HG02763 (cell line): Measurements from ENCODE around the gene ABCC6.
"Not testable (repeated sequence)": the region's sequence is repeated elsewhere in the genome, so short reads cannot be mapped to it uniquely, and the experiment has no call there.

Experiments
- ATAC-seq: cut with Tn5 transposase; IDR thresholded peaks from one replicate; pipeline ENCODE4 v1.9.1; 2021; ENCODE audit warnings: mild to moderate bottlenecking, moderate library complexity; ENCODE audit not compliant: unreplicated experiment

ABCC6 gene

DNA sequence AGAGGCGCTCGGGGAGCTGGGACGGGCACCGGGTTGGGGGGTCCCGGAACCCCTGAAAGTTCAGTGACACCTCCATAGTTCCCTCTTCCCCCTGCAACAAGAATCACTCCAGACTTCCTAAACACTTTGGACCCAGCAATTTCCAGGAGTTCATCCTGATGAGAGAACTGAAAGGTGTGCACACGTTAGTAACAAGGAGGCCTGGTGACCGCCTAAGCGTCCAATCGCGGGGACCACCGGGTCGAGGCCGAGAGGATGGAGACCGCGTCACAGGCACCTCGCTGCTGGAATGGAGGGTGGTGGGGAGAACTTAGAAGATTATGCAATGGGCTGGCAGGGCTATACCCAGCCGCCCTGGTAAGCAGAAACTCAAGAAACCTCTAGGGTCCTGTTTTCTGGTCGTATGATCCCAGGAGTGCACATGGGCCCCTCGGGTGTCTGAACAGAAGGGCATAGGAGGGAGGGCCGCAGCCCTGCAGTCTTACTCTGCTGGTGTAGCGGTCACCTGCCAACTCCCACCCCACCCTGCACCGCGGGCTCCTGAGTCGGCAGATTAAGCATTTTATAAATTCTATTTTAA lies 458 bp upstream of the ABCC6 start:
- ATAC-seq = not testable (repeated sequence)

DNA sequence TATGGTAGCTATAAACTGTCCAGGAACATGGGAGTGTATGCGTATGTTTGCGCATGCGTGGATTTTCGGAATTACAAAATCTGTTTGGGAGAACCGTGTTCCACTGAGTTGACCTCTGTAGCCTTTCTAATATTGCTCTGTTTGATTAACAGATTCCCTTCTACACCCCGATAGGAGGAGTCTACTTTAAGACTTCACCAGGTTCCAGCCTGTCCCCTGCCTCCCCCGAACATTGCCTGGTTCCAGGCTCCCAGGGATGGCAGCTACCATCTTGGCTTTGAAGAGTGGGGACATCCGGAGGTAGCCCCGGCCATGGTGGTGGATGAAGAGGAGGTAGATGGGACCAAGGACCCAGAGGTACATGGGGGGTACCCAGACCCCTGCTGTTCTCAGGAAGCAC lies 1.9 kb downstream of the ABCC6 start:
- ATAC-seq = not testable (repeated sequence)

DNA sequence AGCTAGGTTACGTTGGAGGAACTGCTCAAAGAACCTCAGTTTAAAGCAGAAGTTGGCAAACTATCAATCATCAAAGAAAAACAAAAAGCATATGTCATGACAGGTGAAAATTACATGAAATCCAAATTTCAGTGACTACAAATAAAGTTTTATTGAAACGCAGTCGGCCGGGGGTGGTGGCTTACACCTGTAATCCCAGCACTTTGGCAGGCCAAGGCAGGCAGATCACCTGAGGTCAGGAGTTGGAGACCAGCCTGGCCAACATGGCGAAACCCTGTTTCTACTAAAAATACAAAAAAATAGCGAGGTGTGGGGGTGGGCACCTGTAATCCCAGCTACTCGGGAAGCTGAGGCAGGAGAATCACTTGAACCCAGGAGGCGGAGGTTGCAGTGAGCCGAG lies 2.8 kb downstream of the ABCC6 start:
- ATAC-seq = not testable (repeated sequence)

- not testable (repeated sequence) for ATAC-seq
These were observed 4.5 kb downstream of the ABCC6 start for GRCh38 chr16:16218787-16219186.

DNA sequence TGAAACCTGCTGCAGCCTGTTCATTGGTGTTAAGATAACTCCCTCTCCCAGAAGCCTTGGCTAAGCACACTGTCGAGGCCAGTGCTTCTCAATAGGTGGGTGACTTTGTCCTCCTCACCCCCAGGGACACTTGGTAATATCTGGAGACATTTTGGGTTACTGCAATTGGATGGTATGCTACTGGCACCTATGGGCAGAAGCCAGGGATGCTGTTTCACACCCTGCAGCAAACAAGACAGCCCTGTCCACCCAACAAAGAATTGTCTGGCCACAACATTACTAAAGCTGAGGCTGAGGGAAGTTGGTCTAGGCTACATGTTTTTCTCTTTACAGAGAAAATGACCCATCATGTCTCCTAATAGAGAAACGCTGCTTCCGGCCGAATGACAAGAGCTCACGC lies 4.9 kb downstream of the ABCC6 start:
- ATAC-seq = not testable (repeated sequence)

DNA sequence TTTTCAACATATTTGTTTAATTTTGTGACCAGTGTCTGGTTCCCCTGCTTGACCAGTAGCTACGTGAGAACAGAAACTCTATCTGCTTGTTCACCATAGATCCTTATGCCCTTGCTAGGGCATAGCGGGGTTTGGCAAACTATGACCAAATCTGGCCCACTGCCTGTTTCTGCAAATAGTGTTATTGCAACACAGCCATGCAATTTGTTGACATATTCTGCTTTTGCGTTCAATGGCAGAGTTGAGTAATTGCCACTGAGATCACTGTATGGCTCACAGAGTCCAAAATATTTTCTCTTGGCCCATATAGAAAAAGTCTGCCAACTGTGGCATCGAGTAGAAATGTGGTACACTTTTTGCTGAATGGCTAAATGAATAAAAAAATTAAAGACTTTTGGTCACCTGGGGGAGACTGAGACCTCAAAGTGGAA lies 9.4 kb downstream of the ABCC6 start:
- ATAC-seq = not testable (repeated sequence)

DNA sequence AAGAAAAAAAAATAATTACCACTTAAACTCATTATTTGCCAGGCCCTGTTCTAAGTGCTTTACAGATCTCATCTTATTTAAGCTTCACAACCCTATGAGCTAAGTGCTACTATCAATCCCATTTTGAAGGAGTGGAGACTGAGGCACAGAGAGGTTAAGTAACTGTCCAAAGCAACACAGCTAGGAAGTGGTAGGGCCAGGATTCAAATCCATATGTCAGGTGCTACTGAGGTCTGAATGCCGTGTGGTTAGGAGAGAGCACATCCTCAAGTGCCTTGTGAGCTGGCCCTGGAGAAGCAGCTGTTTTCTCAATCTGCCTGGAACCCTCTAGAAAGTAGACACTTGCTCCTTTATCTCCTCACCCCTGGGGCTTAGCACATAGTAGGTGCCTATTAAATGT lies 11.9 kb downstream of the ABCC6 start:
- ATAC-seq = not testable (repeated sequence)

DNA sequence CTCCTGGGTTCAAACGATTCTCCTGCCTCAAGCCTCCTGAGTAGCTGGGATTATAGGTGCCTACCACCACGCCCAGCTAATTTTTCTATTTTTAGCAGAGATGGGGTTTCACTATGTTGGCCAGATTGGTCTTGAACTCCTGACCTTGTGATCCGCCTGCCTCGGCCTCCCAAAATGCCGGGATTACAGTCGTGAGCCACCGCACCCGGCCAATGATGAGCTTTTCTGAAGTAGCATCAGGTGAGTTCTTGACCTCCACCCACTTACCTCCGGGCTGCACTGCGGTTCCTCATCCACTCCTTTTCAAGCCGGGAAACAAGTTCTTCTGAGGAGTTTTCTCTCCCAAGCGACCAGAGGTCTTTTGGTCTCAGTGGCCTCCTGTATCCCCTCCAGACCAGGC lies 14.8 kb downstream of the ABCC6 start:
- not testable (repeated sequence) for ATAC-seq

DNA sequence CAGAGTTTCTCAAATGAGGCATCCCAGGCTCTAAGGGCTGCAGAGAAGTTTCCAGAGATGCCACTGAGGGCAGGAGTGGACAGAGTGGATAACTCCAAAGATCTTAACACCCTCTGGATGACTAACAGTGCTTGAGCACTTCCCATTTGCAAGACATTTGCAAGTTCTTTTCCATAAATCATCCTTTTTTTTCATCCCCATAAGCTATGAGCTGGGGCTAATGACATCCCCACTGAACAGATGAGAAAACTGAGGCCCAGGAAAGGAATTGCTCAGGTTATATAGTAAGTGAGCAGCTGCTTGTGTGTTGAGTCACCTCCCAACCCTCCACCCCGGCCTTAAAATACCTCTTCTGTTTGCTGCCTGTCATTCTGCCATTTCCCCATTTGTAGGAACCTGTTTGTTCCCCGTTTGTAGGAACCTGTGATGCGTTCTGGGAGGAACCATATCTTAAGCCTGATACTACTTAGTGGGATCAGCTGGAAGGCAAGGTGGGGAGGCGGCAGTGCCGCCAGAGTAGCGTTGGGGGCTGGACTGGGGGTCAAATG lies 15.4 kb downstream of the ABCC6 start:
- not testable (repeated sequence) for ATAC-seq

GRCh38 chr16:16207097-16207786 lies 16.1 kb downstream of the ABCC6 start:
- not testable (repeated sequence) for ATAC-seq

DNA sequence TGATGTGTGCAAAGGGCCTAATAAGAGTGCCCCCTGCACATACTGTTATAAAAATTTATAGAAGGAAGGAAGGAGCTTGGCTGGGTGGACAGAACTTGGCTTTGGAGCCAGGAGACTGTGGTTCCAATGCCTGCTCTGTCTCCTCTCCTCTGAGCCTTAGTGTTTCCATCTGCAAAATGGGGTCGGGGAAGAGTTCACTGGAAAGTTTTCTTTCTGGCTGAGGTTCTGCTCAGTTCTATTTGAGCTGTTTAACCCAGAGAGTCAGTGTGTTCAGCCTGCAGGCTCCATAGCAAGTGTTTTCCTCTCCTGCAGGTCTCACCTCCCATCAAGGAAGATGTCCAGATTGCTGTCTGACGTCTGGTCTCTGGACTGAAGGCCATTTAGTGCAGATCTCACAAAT lies 17.4 kb downstream of the ABCC6 start:
- ATAC-seq = not testable (repeated sequence)

GRCh38 chr16:16204552-16204951 lies 18.7 kb downstream of the ABCC6 start:
- not testable (repeated sequence) for ATAC-seq

DNA sequence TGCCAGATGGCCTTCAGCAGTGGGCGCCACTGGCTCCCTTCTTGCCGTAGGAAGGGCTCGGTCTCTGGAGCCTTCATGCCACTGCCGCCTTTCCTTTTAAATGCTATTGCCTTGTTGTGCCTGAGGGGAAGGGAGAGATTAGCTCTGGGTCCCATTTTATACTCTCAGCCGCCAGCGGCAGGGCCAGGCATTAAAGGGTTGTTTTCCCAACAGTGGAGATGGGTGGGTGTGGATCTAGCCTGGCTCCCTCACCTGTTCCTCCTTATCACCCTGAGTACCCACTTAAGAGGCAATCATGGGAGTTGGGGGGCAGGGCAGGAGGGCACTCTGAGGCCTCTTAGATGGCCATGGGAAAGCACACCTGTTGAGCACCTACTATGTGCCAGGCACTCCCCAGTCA lies 19.8 kb downstream of the ABCC6 start:
- ATAC-seq = not testable (repeated sequence)

- not testable (repeated sequence) for ATAC-seq
These were observed 20.7 kb downstream of the ABCC6 start for GRCh38 chr16:16202400-16203143.

DNA sequence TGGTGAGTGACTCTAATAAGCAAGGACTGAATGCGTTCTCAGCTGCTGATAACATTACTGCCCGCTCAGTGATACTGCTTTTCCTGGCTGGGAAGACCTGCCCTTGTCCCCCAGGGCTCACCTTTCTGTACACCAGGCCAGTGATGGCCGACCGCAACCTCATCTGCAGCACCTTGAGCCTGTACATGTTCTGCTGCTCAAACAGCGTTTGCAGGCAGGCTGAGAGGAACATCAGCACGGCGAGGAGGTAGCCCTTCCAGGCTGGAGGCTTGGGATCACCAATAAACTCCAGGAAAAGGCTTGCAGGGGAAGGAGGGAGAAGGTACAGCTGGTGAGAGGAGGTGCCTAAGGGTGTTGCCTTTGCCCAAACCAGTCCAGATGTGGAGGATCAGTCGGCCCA lies 21.4 kb downstream of the ABCC6 start:
- ATAC-seq = not testable (repeated sequence)

GRCh38 chr16:16200391-16200790 lies 22.9 kb downstream of the ABCC6 start:
- not testable (repeated sequence) for ATAC-seq

DNA sequence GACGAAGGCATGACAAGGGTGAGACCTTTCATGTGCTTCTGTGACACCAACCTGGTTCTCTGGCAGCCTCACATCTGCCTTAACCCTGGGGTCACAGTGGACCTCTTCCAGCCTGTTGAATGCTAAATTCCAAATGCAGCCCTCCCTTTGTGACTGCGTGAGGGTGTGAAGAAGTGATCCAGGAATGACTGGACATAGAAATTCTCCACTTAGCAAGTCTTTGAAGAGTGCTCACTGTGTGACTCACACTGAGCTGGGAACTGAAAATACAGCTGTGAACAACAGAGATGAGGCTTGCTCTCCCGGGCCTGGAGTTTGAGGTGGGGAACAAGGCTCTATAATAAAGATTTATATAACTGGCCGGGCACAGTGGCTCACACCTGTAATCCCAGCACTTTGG lies 23.9 kb downstream of the ABCC6 start:
- not testable (repeated sequence) for ATAC-seq

DNA sequence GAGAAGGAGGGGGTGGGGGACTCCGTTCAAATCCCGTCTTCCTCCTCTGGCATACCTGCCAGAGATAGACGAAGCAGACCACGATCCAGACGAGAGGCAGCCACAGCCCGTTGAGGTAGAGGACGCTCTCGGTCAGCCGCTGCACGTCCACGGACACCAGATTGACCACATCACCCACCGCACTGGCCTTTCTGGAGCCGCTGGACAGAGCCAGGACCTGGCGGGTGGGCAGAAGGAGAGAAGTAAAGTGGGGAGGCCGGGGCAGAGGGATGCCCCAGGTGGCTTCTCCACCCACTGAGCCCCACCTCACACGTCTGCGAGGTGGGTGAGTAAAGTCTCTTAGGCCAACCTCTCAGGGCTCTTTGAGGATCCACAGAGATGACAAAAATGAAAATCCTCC lies 25.3 kb downstream of the ABCC6 start:
- ATAC-seq = no peak

GRCh38 chr16:16197331-16197730 lies 26.0 kb downstream of the ABCC6 start:
- ATAC-seq = no peak

DNA sequence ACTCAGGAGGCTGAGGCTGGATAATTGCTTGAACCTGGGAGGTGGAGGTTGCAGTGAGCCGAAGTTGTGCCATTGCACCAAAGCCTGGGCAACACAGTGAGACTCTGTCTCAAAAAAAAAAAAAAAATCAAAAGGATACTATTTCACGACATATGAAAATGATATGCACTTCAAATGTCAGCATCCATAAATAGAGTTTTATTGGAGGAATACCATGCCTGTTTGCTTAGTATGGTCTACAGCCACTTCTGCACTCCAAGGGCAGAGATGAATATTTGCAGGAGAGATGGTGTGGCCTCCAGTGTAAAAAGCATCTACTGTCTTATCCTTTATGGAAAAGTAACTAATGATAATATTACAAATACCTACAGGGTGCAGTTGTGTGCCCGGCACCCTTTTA lies 27.2 kb downstream of the ABCC6 start:
- ATAC-seq = no peak

DNA sequence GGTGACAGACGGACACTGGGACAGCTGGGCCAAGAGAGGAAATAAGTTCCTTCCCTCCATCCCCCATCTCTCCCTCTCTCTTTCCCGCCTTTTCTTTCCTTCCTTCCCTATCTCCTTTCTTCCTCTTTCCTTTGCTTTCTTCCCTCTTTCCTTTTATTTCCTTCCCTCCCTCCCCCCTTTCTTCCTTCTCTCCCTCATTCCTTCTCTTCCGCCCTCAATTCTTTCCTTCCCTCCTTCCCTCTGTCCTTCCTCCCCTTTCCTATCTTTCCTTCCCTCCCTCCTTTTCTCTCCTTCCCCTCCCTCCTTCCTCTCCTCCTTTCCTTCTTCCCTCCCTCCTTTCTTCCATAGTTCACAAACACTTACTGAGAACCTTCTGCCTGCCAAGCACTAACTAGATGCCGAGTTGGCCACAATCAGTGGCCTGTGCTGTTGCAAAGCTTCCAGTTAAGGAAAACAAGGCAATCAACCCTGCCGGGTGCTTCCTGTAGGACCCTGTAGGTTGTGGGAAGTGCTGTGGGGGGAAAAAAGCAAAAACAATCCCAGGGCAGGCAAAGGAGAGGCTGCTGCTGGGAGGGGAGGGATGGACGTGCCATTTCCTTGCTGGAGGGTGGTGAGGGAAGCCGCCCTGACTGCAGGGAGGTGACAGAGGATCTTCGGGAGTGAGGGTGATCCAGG lies 31.7 kb downstream of the ABCC6 start:
- no peak for ATAC-seq
